Upper lobe of right lung (tissue), 1 donor: Measurements from ENCODE around the gene RANBP3. TPM values are rescaled to one million over a fixed set of nuclear protein-coding genes. Genes with fewer than 3 reads are reported as not detected.

Experiments
- ATAC-seq: fragments of 200-7000 bp; cut with Tn5 transposase; one replicate; pipeline ENCODE4 v1.9.1; 2020; ENCODE audit warnings: mild to moderate bottlenecking, moderate library complexity
- DNase-seq: peaks from one replicate; pipeline ENCODE4 v3.0.0-alpha.2; 2020
- H3K27ac ChIP-seq: fragments of 200-600 bp; one replicate; pipeline ENCODE4 v1.8.0; 2022
- H3K27me3 ChIP-seq: fragments of 200-600 bp; one replicate; pipeline ENCODE4 v1.8.0; 2022; ENCODE audit warnings: mild to moderate bottlenecking
- H3K36me3 ChIP-seq: fragments of 200-600 bp; one replicate; pipeline ENCODE4 v1.8.0; 2022
- H3K4me1 ChIP-seq: fragments of 200-600 bp; one replicate; pipeline ENCODE4 v1.8.0; 2022
- H3K4me3 ChIP-seq: fragments of 200-600 bp; one replicate; pipeline ENCODE4 v1.8.0; 2022; ENCODE audit warnings: mild to moderate bottlenecking
- H3K9me3 ChIP-seq: fragments of 200-600 bp; one replicate; pipeline ENCODE4 v1.8.0; 2022
- intact Hi-C: fragments of 100-400 bp; cut with DNase I; formaldehyde crosslinking; loops from one replicate; pipeline ENCODE4 v1.11.0; 2022
- total RNA-seq: library from RNA; stranded (reverse); fragmentation: NEBNext Ultra II Directional; extraction: Animal tissue kit (Norgen Biotek cat#: 25700); gene quantifications from one replicate; pipeline ENCODE4 v1.2.1, GENCODE V29; 2021
- TF ChIP-seq, protein P1 (sequence below): fragments of 200-600 bp; IDR thresholded peaks from one replicate; pipeline ENCODE4 v1.8.0; 2022; ENCODE audit warnings: antibody characterized with exemption
- donor health status: DM: no; HTN: yes; CAD: no; lungs with severe emphysema.

The RANBP3 gene
- total RNA-seq, 1 donor from 2014 or later = 65.5 TPM

- Histone ChIP-seq H3K36me3 (peaks cover 55% of the 10 kb centered on the region), H3K4me1 (no peaks in the 10 kb centered on the region), H3K27ac (no peak overlapping the region), H3K27me3 (no peaks in the 10 kb centered on the region), H3K4me3 (no peak overlapping the region), H3K9me3 (no peaks in the 10 kb centered on the region)
- no peak for ATAC-seq
- intact Hi-C loops = no loop called here
- no peak for DNase-seq
- TF ChIP-seq, protein P1, sequence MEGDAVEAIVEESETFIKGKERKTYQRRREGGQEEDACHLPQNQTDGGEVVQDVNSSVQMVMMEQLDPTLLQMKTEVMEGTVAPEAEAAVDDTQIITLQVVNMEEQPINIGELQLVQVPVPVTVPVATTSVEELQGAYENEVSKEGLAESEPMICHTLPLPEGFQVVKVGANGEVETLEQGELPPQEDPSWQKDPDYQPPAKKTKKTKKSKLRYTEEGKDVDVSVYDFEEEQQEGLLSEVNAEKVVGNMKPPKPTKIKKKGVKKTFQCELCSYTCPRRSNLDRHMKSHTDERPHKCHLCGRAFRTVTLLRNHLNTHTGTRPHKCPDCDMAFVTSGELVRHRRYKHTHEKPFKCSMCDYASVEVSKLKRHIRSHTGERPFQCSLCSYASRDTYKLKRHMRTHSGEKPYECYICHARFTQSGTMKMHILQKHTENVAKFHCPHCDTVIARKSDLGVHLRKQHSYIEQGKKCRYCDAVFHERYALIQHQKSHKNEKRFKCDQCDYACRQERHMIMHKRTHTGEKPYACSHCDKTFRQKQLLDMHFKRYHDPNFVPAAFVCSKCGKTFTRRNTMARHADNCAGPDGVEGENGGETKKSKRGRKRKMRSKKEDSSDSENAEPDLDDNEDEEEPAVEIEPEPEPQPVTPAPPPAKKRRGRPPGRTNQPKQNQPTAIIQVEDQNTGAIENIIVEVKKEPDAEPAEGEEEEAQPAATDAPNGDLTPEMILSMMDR = no peak
These were observed 61.7 kb downstream of the RANBP3 start for GRCh38 chr19:5916181-5916708.

DNA sequence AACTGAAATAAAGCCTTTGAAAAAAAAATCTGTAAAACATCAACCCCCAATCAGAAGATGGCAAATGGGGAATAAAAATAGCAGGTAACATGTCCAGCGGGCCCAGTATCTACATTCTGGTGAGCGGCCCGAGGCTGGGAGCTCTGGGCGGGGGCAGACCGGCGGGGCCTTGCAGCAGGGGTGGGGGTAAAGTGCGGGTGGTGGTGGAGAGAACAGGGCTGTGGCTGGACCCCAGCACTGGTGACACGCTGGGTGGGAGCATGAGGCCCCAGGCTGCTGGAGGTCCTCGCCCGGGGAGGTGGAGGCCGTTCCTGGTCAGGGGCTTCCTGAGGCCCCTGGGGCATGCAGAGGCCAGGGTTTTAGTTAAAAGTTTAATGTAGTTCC is 62.2 kb downstream of the RANBP3 start:
- Histone ChIP-seq H3K9me3 (no peaks in the 10 kb centered on the region), H3K4me1 (no peaks in the 10 kb centered on the region), H3K27ac (no peak overlapping the region), H3K27me3 (no peaks in the 10 kb centered on the region), H3K36me3 (peaks cover 51% of the 10 kb centered on the region), H3K4me3 (no peak overlapping the region)
- intact Hi-C loops = no loop called here
- ATAC-seq = no peak
- DNase-seq = no peak
- TF ChIP-seq, protein P1 = no peak

- TF ChIP-seq, protein P1 = no peak
- Histone ChIP-seq H3K27me3 (no peaks in the 10 kb centered on the region), H3K27ac (no peak overlapping the region), H3K36me3 (peaks cover 44% of the 10 kb centered on the region), H3K9me3 (no peaks in the 10 kb centered on the region), H3K4me3 (no peak overlapping the region), H3K4me1 (no peaks in the 10 kb centered on the region)
- intact Hi-C loops = no loop called here
- peak; percentile 59 for ATAC-seq
- peak; percentile 75 for DNase-seq
These were observed 62.8 kb downstream of the RANBP3 start for GRCh38 chr19:5914946-5915781.

DNA sequence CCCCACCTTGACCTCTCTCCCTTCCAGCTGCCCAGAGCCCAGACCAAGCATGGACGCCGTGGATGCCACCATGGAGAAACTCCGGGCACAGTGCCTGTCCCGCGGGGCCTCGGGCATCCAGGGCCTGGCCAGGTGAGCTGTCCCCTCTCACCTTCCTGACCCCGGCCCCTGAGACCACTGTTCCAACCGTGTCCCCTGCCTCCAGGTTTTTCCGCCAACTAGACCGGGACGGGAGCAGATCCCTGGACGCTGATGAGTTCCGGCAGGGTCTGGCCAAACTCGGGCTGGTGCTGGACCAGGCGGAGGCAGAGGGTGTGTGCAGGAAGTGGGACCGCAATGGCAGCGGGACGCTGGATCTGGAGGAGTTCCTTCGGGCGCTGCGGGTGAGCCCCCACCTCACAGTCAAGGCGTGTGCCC is 63.6 kb downstream of the RANBP3 start:
- Histone ChIP-seq H3K36me3 (peaks cover 44% of the 10 kb centered on the region), H3K27me3 (no peaks in the 10 kb centered on the region), H3K27ac (peak overlapping the region; percentile 58), H3K4me3 (no peak overlapping the region), H3K9me3 (no peaks in the 10 kb centered on the region), H3K4me1 (no peaks in the 10 kb centered on the region)
- DNase-seq (no peak), ATAC-seq (peak; percentile 2)
- intact Hi-C loops = no loop called here
- TF ChIP-seq, protein P1 = no peak

DNA sequence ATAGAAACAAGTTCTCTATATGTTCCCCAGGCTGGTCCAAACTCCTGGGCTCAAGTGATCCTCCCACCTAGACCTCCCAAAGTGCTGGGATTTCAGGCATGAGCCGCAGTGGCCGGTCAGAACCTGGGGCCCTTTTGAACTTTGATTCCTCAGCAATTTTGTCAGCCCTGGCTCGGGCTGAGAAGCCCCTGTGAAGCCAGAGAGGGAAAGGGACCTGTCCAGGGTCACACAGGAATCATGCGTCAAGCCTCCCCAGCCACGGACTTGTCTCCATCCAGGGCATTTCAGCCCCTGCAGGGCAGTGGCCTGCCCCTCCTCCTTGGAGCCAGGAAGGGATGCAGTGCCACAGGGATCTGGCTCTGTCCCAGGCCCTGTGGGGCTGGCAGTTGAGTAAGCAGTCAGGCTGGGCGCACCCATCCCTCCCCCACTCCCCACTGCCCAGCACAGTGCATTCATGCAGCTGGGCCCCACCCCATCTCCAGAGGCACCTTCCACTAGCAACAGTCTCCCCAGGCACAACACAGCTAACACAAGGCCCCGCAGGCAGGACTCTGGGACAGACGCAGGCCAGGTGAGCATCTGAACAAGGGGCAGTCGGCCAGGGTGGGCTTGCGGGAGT is 64.1 kb downstream of the RANBP3 start, which contains the start of gene CAPS:
CAPS (plus strand) TSS at position 516 of the 619 bp plus-strand sequence. CDS start 153 bp downstream, outside the sequence.
- Histone ChIP-seq H3K4me1 (no peaks in the 10 kb centered on the region), H3K36me3 (peaks cover 43% of the 10 kb centered on the region), H3K4me3 (no peak within 1 kb of the TSS), H3K9me3 (no peaks in the 10 kb centered on the region), H3K27ac (peak within 1 kb of the TSS; percentile 58), H3K27me3 (no peaks in the 10 kb centered on the region)
- intact Hi-C loops = no loop called here
- TF ChIP-seq, protein P1 = no peak
- ATAC-seq (peak; percentile 87), DNase-seq (peak; percentile 89)
